HCT116 (cell line): ENCODE results near the gene MLH1. TPM values are rescaled to one million over a fixed set of nuclear protein-coding genes. Genes with fewer than 3 reads are reported as not detected.

Experiments
- ATAC-seq: fragments of 200-7000 bp; cut with Tn5 transposase; 2 replicates; pipeline ENCODE4 v1.9.1; 2020; ENCODE audit warnings: mild to moderate bottlenecking, moderate library complexity
- BruUV-seq: library from RNA; stranded (reverse); fragments of 400-500 nt; replicated peaks from 2 replicates; lab custom pipeline; 2021; lab: Mats Ljungman, UMichigan
- CTCF ChIA-PET: fragments of 300-600 bp; sonication (Branson Sonifier 250); formaldehyde crosslinking; loops from one replicate; lab custom pipeline; 2021; ENCODE audit warnings: antibody characterized with exemption; lab: Charles Lee
- POLR2A ChIA-PET: fragments of 300-600, 350-600 bp; sonication (Branson Sonifier 250); formaldehyde crosslinking; loops from one replicate; lab custom pipeline; 2021; ENCODE audit warnings: antibody characterized with exemption; lab: Charles Lee
- RAD21 ChIA-PET, 2 experiments: fragments of 300-600 bp; sonication (Branson Sonifier 250); formaldehyde crosslinking; loops; one replicate each; lab custom pipeline; 2023; ENCODE audit warnings: low total read pairs in 2 of 2; ENCODE audit not compliant: uncharacterized antibody in 2 of 2, unreplicated experiment in 2 of 2, low non-redundant PET in 1 of 2; lab: Charles Lee
- DNase-seq: peaks from one replicate; pipeline ENCODE4 v3.0.0-alpha.2; 2010; ENCODE audit warnings: low read depth, low spot score
- H2AFZ ChIP-seq: fragments of 200-600 bp; shearing (Covaris generic), sonication (generic); 2 replicates; pipeline ENCODE4 v1.6.1; 2017; ENCODE audit warnings: low read depth, mixed run types, mixed read lengths, antibody characterized with exemption, low read length; ENCODE audit not compliant: poor library complexity, severe bottlenecking
- H3K27ac ChIP-seq: 2 replicates; pipeline ENCODE4 v1.5.1; 2012; ENCODE audit warnings: low read depth, low read length
- H3K27me3 ChIP-seq: fragments of 200-600 bp; sonication (generic); 2 replicates; pipeline ENCODE4 v1.6.1; 2016; ENCODE audit warnings: mixed run types, low read length, mixed read lengths; ENCODE audit not compliant: insufficient read depth
- H3K36me3 ChIP-seq, 2 experiments: fragments of 200-500 bp in 1 of 2; fragments of 200-600 bp in 1 of 2; sonication (Bioruptor generic) in 1 of 2; sonication (generic) in 1 of 2; 2 replicates each; pipeline versions ENCODE4 v1.5.1 to v1.6.1; 2014 to 2016; ENCODE audit warnings: low read length in 2 of 2, inconsistent platforms in 1 of 2, mixed read lengths in 1 of 2, mixed run types in 1 of 2; ENCODE audit not compliant: insufficient read depth in 2 of 2, control insufficient read depth in 1 of 2
- H3K4me1 ChIP-seq, 2 experiments: fragments of 200-600 bp in 1 of 2; sonication (generic) in 1 of 2; 2 replicates each; pipeline versions ENCODE4 v1.5.1 to v1.6.1; 2012 to 2017; ENCODE audit warnings: low read length in 2 of 2, inconsistent platforms in 1 of 2, mild to moderate bottlenecking in 1 of 2, mixed read lengths in 1 of 2, mixed run types in 1 of 2, moderate library complexity in 1 of 2; ENCODE audit not compliant: insufficient read depth in 2 of 2, control insufficient read depth in 1 of 2
- H3K4me2 ChIP-seq: fragments of 200-600 bp; sonication (generic); 2 replicates; pipeline ENCODE4 v1.6.1; 2017; ENCODE audit warnings: mixed run types, low read length, mixed read lengths
- H3K4me3 ChIP-seq, 2 experiments: fragments of 200-600 bp in 1 of 2; sonication (generic) in 1 of 2; replicated peaks in 1 of 2; 2 replicates each; pipeline ENCODE4 v1.5.1; 2011 to 2016; ENCODE audit warnings: low read length in 2 of 2, control low read depth in 1 of 2, low read depth in 1 of 2, mild to moderate bottlenecking in 1 of 2, mixed read lengths in 1 of 2, mixed run types in 1 of 2
- H3K79me2 ChIP-seq: fragments of 200-600 bp; sonication (generic); 2 replicates; pipeline ENCODE4 v1.6.1; 2017; ENCODE audit warnings: mild to moderate bottlenecking, mixed run types, low read length, moderate library complexity, mixed read lengths; ENCODE audit not compliant: insufficient read depth
- H3K9ac ChIP-seq: fragments of 200-600 bp; sonication (generic); 2 replicates; pipeline ENCODE4 v1.6.1; 2016; ENCODE audit warnings: low read length, mixed read lengths
- H3K9me2 ChIP-seq: fragments of 200-600 bp; sonication (generic), shearing (Covaris generic); 2 replicates; pipeline ENCODE4 v1.6.1; 2017; ENCODE audit warnings: mixed run types, mild to moderate bottlenecking, moderate library complexity; ENCODE audit not compliant: insufficient read depth
- H3K9me3 ChIP-seq, 2 experiments: fragments of 200-500 bp in 1 of 2; fragments of 200-600 bp in 1 of 2; sonication (Bioruptor generic) in 1 of 2; sonication (generic) in 1 of 2; 2 replicates each; pipeline ENCODE4 v1.6.1; 2014 to 2017; ENCODE audit warnings: low read length in 2 of 2, mixed read lengths in 2 of 2, inconsistent platforms in 1 of 2, low read depth in 1 of 2, mild to moderate bottlenecking in 1 of 2, mixed run types in 1 of 2, moderate library complexity in 1 of 2; ENCODE audit not compliant: control insufficient read depth in 1 of 2, insufficient read depth in 1 of 2
- H4K20me1 ChIP-seq: fragments of 200-600 bp; sonication (generic), shearing (Covaris generic); 2 replicates; pipeline ENCODE4 v1.6.1; 2017; ENCODE audit warnings: mixed run types, mild to moderate bottlenecking, moderate library complexity; ENCODE audit not compliant: insufficient read depth
- ATF3 ChIP-seq: IDR thresholded peaks from 2 replicates; pipeline ENCODE4 v1.6.1; 2012
- CBX3 ChIP-seq: IDR thresholded peaks from 2 replicates; pipeline ENCODE4 v1.6.1; 2012; ENCODE audit warnings: low read depth
- CEBPB ChIP-seq: IDR thresholded peaks from 2 replicates; pipeline ENCODE4 v1.6.1; 2012; ENCODE audit warnings: low read depth
- CTCF ChIP-seq, 3 experiments: fragments of 200-600 bp in 1 of 3; sonication (generic) in 1 of 3; IDR thresholded peaks in 2 of 3; conservative IDR thresholded peaks in 1 of 3; 2 replicates each; pipeline ENCODE4 v1.5.1; 2012 to 2017; ENCODE audit warnings: low read depth in 2 of 3, low read length in 2 of 3, antibody characterized with exemption in 1 of 3, borderline replicate concordance in 1 of 3, control low read depth in 1 of 3, mild to moderate bottlenecking in 1 of 3, mixed read lengths in 1 of 3, mixed run types in 1 of 3, moderate library complexity in 1 of 3; ENCODE audit not compliant: insufficient read depth in 1 of 3
- EGR1 ChIP-seq: IDR thresholded peaks from 2 replicates; pipeline ENCODE4 v1.6.1; 2012; ENCODE audit warnings: low read depth
- ELF1 ChIP-seq: IDR thresholded peaks from 2 replicates; pipeline ENCODE4 v1.6.1; 2012; ENCODE audit warnings: low read depth, borderline replicate concordance
- JUND ChIP-seq: IDR thresholded peaks from 2 replicates; pipeline ENCODE4 v1.6.1; 2012
- RAD21 ChIP-seq: IDR thresholded peaks from 2 replicates; pipeline ENCODE4 v1.6.1; 2012; ENCODE audit warnings: low read depth, mild to moderate bottlenecking
- SIN3A ChIP-seq: IDR thresholded peaks from 2 replicates; pipeline ENCODE4 v1.6.1; 2012; ENCODE audit warnings: low read depth
- SP1 ChIP-seq: IDR thresholded peaks from 2 replicates; pipeline ENCODE4 v1.6.1; 2012; ENCODE audit warnings: low read depth
- SRF ChIP-seq: IDR thresholded peaks from 2 replicates; pipeline ENCODE4 v1.6.1; 2012; ENCODE audit warnings: low read depth
- TCF7L2 ChIP-seq: IDR thresholded peaks from 2 replicates; pipeline ENCODE4 v1.7.0; 2011; ENCODE audit warnings: borderline replicate concordance, inconsistent platforms; ENCODE audit not compliant: insufficient read depth, insufficient read length; ENCODE audit errors: extremely low read depth
- YY1 ChIP-seq: IDR thresholded peaks from 2 replicates; pipeline ENCODE4 v1.6.1; 2011; ENCODE audit warnings: low read length, low read depth, moderate library complexity, mild to moderate bottlenecking; ENCODE audit not compliant: insufficient replicate concordance; ENCODE audit errors: extremely low read depth
- ZBTB33 ChIP-seq: IDR thresholded peaks from 2 replicates; pipeline ENCODE4 v1.6.1; 2011; ENCODE audit warnings: mild to moderate bottlenecking, low read length, moderate library complexity; ENCODE audit not compliant: insufficient replicate concordance; ENCODE audit errors: extremely low read depth
- ZFX ChIP-seq: fragments of 450-650 bp; IDR thresholded peaks from 2 replicates; pipeline ENCODE4 v1.6.1; 2017
- ZNF274 ChIP-seq: fragments of 200-500 bp; sonication (Bioruptor generic); IDR thresholded peaks from 2 replicates; pipeline ENCODE4 v1.6.1; 2014; ENCODE audit warnings: mild to moderate bottlenecking, low read depth, low read length, inconsistent platforms
- intact Hi-C: fragments of 100-400 bp; cut with micrococcal nuclease; formaldehyde crosslinking; loops from 2 replicates; pipeline ENCODE4 v1.10.0; 2022
- total RNA-seq: library from RNA; stranded (reverse); gene quantifications from one replicate; pipeline ENCODE4 v1.2.1, GENCODE V29; 2021; ENCODE audit not compliant: unreplicated experiment

Gene MLH1
- total RNA-seq, 1 experiment from 2014 or later: 9.6 TPM

GRCh38 chr3:37024092-37024491 is 30.8 kb downstream of the MLH1 start:
- Histone ChIP-seq H3K4me2 (no peak overlapping the region), H3K4me3 (no peak overlapping the region), H3K9me3 (no peaks in the 10 kb centered on the region), H3K9me2 (no peaks in the 10 kb centered on the region)
- ATAC-seq: 0 out of 2 replicates have a peak, but pooled peaks have one; percentile 46
- ChIA-PET CTCF (interaction anchor here (1.1 to 1.5 kb wide), 3 partner anchors 31 to 190 kb away, joined by 3 to 5 read pairs (median 4); partner anchors contain the start of genes EPM2AIP1 and MLH1), POLR2A (no interaction called here)
- TF ChIP-seq CTCF (IDR thresholded peaks at IDR 0.05 in 2 of 3, conservative IDR thresholded peaks at IDR 0.05 in 1 of 3; ENCODE audit: borderline replicate concordance in 1 of 3, insufficient read depth in 1 of 3, low read depth in 2 of 3, low read length in 2 of 3): peak; percentile 38 to 42 (median 39); a peak in 4 of 6 replicates
- TF ChIP-seq RAD21: peak; percentile 59
- TF ChIP-seq ELF1: no peak
- TF ChIP-seq, all 23 proteins: peak for 2
- no TSS peak for BruUV-seq
- Histone ChIP-seq H3K36me3 (peaks cover 25 to 49% of the 10 kb centered on the region in 2 experiments), H3K27ac (no peak overlapping the region), H3K27me3 (no peaks in the 10 kb centered on the region), H3K4me1 (no peaks in the 10 kb centered on the region), H3K79me2 (0 out of 2 replicates have a peak, but pooled peaks cover 3% of the 10 kb centered on the region), H4K20me1 (no peaks in the 10 kb centered on the region), H2AFZ (no peak overlapping the region), H3K9ac (no peak overlapping the region)
- DNase-seq: peak; percentile 4
- intact Hi-C loops: loop anchor here (1.0 kb wide), 1 partner anchor 189 kb away; no protein-coding TSS in a partner anchor
- RAD21 ChIA-PET: interaction anchor here in 1 of 2 experiments (0.6 kb wide), 1 partner anchor 373 kb away, joined by 4 read pairs; no protein-coding TSS in a partner anchor

- ChIA-PET RAD21 (no interaction called here), POLR2A (no interaction called here), CTCF (interaction anchor here (1.0 to 1.5 kb wide), 3 partner anchors 32 to 233 kb away, joined by 3 to 5 read pairs (median 4); partner anchors contain the start of genes EPM2AIP1 and MLH1)
- no peak for ATAC-seq
- Histone ChIP-seq H3K36me3 (peaks cover 25 to 52% of the 10 kb centered on the region in 2 experiments), H3K9me3 (no peaks in the 10 kb centered on the region), H3K4me3 (no peak overlapping the region), H4K20me1 (no peaks in the 10 kb centered on the region), H3K27ac (no peak overlapping the region), H3K4me1 (no peaks in the 10 kb centered on the region), H3K27me3 (no peaks in the 10 kb centered on the region), H3K79me2 (0 out of 2 replicates have a peak, but pooled peaks cover 3% of the 10 kb centered on the region), H3K9me2 (no peaks in the 10 kb centered on the region), H3K4me2 (no peak overlapping the region), H3K9ac (no peak overlapping the region), H2AFZ (no peak overlapping the region)
- DNase-seq: no peak
- no TSS peak for BruUV-seq
- intact Hi-C loops: loop anchor here (1.0 kb wide), 1 partner anchor 188 kb away; no protein-coding TSS in a partner anchor
- TF ChIP-seq YY1 (no peak), ZFX (no peak), SRF (no peak), ZNF274 (no peak), ATF3 (no peak), CBX3 (no peak), EGR1 (no peak), SP1 (no peak), SIN3A (no peak), TCF7L2 (no peak), ZBTB33 (no peak), JUND (no peak), CEBPB (no peak)
Measured at GRCh38 chr3:37024820-37025405, 31.6 kb downstream of the MLH1 start.
